HepG2 (cell line): Measurements from ENCODE around the gene SLC7A11. TPM values are rescaled to one million over a fixed set of nuclear protein-coding genes. Genes with fewer than 3 reads are reported as not detected.

Experiments used
- ATAC-seq: fragments of 200-7000 bp; cut with Tn5 transposase; 3 replicates; pipeline ENCODE4 v1.9.1; 2020; ENCODE audit warnings: mild to moderate bottlenecking, moderate library complexity
- BruUV-seq: library from RNA; stranded (reverse); fragments of 400-500 nt; replicated peaks from 2 replicates; lab custom pipeline; 2021; lab: Mats Ljungman, UMichigan
- CTCF ChIA-PET: fragments of 300-600 bp; formaldehyde crosslinking; extraction: SDS; loops from one replicate; lab custom pipeline; 2021; ENCODE audit warnings: low total read pairs, inconsistent platforms, low intra/inter-chr PET ratio; lab: Yijun Ruan, JAX
- POLR2A ChIA-PET: fragments of 350-600 bp; sonication (Branson Sonifier 250); formaldehyde crosslinking; loops from one replicate; lab custom pipeline; 2020; ENCODE audit warnings: antibody characterized with exemption, inconsistent platforms; lab: Yijun Ruan, JAX
- DNase-seq: peaks from one replicate; pipeline ENCODE4 v3.0.0-alpha.2; 2015; ENCODE audit warnings: low spot score
- FAIRE-seq: peaks from 3 replicates; lab custom pipeline; 2011; peaks lifted over from hg19 to GRCh38; lab: Jason Lieb, UNC
- H2AFZ ChIP-seq: one replicate; pipeline ENCODE4 v1.6.1; 2011; ENCODE audit warnings: low read length, inconsistent platforms
- H3K27ac ChIP-seq: fragments of 300-600 bp; 3 replicates; pipeline ENCODE4 v1.8.0; 2011; ENCODE audit warnings: mixed run types, mild to moderate bottlenecking, mixed read lengths, low read length, inconsistent platforms; ENCODE audit not compliant: insufficient read depth; ENCODE audit errors: extremely low read length
- H3K27me3 ChIP-seq, 2 experiments: fragments of 200-600 bp in 1 of 2; 2 replicates in 1 of 2; 3 replicates in 1 of 2; pipeline versions ENCODE4 v1.6.0 to v1.8.0; 2011; ENCODE audit warnings: low read length in 2 of 2, mild to moderate bottlenecking in 2 of 2, moderate library complexity in 2 of 2, inconsistent platforms in 1 of 2; ENCODE audit not compliant: insufficient read depth in 2 of 2, control insufficient read depth in 1 of 2
- H3K36me3 ChIP-seq, 2 experiments: fragments of 200-600 bp in 1 of 2; replicated peaks in 1 of 2; 2 replicates in 1 of 2; 3 replicates in 1 of 2; pipeline versions ENCODE4 v1.5.1 to v1.8.0; 2011; ENCODE audit warnings: low read length in 2 of 2, inconsistent platforms in 1 of 2; ENCODE audit not compliant: insufficient read depth in 2 of 2, control insufficient read depth in 1 of 2
- H3K4me1 ChIP-seq: 2 replicates; pipeline ENCODE4 v1.5.1; 2012; ENCODE audit warnings: low read length, inconsistent platforms; ENCODE audit not compliant: insufficient read depth
- H3K4me2 ChIP-seq: 2 replicates; pipeline ENCODE4 v1.6.0; 2011; ENCODE audit warnings: low read depth, low read length, inconsistent platforms
- H3K4me3 ChIP-seq, 3 experiments: fragments of 200-600 bp in 1 of 3; sonication (generic), shearing (Covaris generic) in 1 of 3; replicated peaks in 1 of 3; 2 replicates each; pipeline ENCODE4 v1.5.1; 2011 to 2016; ENCODE audit warnings: low read length in 3 of 3, inconsistent platforms in 2 of 3, low read depth in 2 of 3, mild to moderate bottlenecking in 2 of 3, control low read depth in 1 of 3, mixed read lengths in 1 of 3; ENCODE audit not compliant: insufficient read depth in 1 of 3
- H3K79me2 ChIP-seq: one replicate; pipeline ENCODE4 v1.6.1; 2011; ENCODE audit warnings: low read length, inconsistent platforms; ENCODE audit not compliant: insufficient read depth
- H3K9ac ChIP-seq: 2 replicates; pipeline ENCODE4 v1.6.0; 2011; ENCODE audit warnings: mild to moderate bottlenecking, low read depth, low read length, inconsistent platforms; ENCODE audit not compliant: insufficient read depth
- H3K9me3 ChIP-seq: 2 replicates; pipeline ENCODE4 v1.5.1; 2012; ENCODE audit warnings: mild to moderate bottlenecking, low read length
- H4K20me1 ChIP-seq: 2 replicates; pipeline ENCODE4 v1.6.0; 2011; ENCODE audit warnings: inconsistent platforms, mild to moderate bottlenecking, low read length, moderate library complexity; ENCODE audit not compliant: insufficient read depth
- CEBPB ChIP-seq: IDR thresholded peaks from 2 replicates; pipeline ENCODE4 v1.6.1; 2011; ENCODE audit warnings: low read depth, low read length, improper control_type of control experiment, borderline replicate concordance
- EP300 ChIP-seq, 3 experiments: sonication (generic) in 1 of 3; formaldehyde crosslinking in 1 of 3; IDR thresholded peaks; 2 replicates each; pipeline versions ENCODE4 v1.5.1 to v1.6.1; 2011 to 2020; ENCODE audit warnings: low read depth in 2 of 3, low read length in 2 of 3, borderline replicate concordance in 1 of 3, improper control_type of control experiment in 1 of 3, mild to moderate bottlenecking in 1 of 3, missing genetic modification reagents in 1 of 3, moderate library complexity in 1 of 3
- HMGXB4 ChIP-seq, 2 experiments: sonication (generic) in 1 of 2; formaldehyde crosslinking in 1 of 2; IDR thresholded peaks; 2 replicates each; pipeline versions ENCODE4 v1.4.0 to v1.6.1; 2018 to 2020; ENCODE audit warnings: missing genetic modification reagents in 2 of 2, borderline replicate concordance in 1 of 2, low read depth in 1 of 2, mild to moderate bottlenecking in 1 of 2, missing biosample characterization in 1 of 2
- KAT8 ChIP-seq: IDR thresholded peaks from 2 replicates; pipeline ENCODE4 v1.6.1; 2016; ENCODE audit warnings: missing genetic modification reagents, missing compliant biosample characterization
- KLF12 ChIP-seq: sonication (generic); formaldehyde crosslinking; IDR thresholded peaks from 2 replicates; pipeline ENCODE4 v1.4.0; 2020; ENCODE audit warnings: missing genetic modification reagents, borderline replicate concordance
- KLF9 ChIP-seq: IDR thresholded peaks from 2 replicates; pipeline ENCODE4 v1.6.1; 2016; ENCODE audit warnings: low read depth
- NFAT5 ChIP-seq: sonication (generic); formaldehyde crosslinking; IDR thresholded peaks from 2 replicates; pipeline ENCODE4 v1.4.0; 2020; ENCODE audit warnings: missing genetic modification reagents
- PRDM10 ChIP-seq: sonication (generic); formaldehyde crosslinking; IDR thresholded peaks from 2 replicates; pipeline ENCODE4 v1.4.0; 2020; ENCODE audit warnings: low read depth, missing genetic modification reagents
- REL ChIP-seq: sonication (generic); formaldehyde crosslinking; conservative IDR thresholded peaks from 2 replicates; pipeline ENCODE4 v1.8.0; 2022; ENCODE audit warnings: mild to moderate bottlenecking, missing genetic modification reagents, moderate library complexity
- ZC3H4 ChIP-seq: sonication (generic); formaldehyde crosslinking; IDR thresholded peaks from 2 replicates; pipeline ENCODE4 v1.4.0; 2020; ENCODE audit warnings: missing genetic modification reagents, borderline replicate concordance
- ZNF563 ChIP-seq: sonication (generic); formaldehyde crosslinking; IDR thresholded peaks from 2 replicates; pipeline ENCODE4 v1.8.0; 2022; ENCODE audit warnings: mild to moderate bottlenecking, moderate library complexity, missing genetic modification reagents
- in situ Hi-C: cut with HindIII; loops from 2 replicates; pipeline ENCODE4 v1.10.0; 2017; ENCODE audit warnings: low pct_unique_long_range_greater_than_20kb; ENCODE audit not compliant: extremely low pct_ligation_motif_present
- intact Hi-C: fragments of 100-400 bp; cut with micrococcal nuclease; formaldehyde crosslinking; loops from one replicate; pipeline ENCODE4 v1.10.0; 2022; ENCODE audit not compliant: unreplicated experiment
- polyA plus RNA-seq, 8 experiments: library from polyadenylated mRNA; depleted of rRNA in 3 of 8; stranded (reverse) in 7 of 8; unstranded in 1 of 8; fragments of >200 nt; fragmentation: Illumina TruSeq in 4 of 8; extraction: Trizol in 4 of 8; gene quantifications; 2 replicates each; pipeline versions ENCODE4 v1.2.1 to v1.2.3, GENCODE V29; 2011 to 2016; ENCODE audit warnings: low read depth in 4 of 8, missing spikeins in 1 of 8, mixed read lengths in 1 of 8; ENCODE audit not compliant: insufficient read depth in 1 of 8
- total RNA-seq, 5 experiments: library from RNA; depleted of rRNA; stranded (reverse); fragments of >200 nt; fragmentation: Illumina TruSeq; extraction: Trizol; gene quantifications; 2 replicates each; pipeline ENCODE4 v1.2.3, GENCODE V29; 2016; ENCODE audit warnings: low read depth in 1 of 5

Gene SLC7A11
- total and polyA plus RNA-seq, 2 of the 13 experiments (the other 11 are each of a cell fraction or from before 2014, with no cell fraction given): 15.7 to 17.5 TPM

GRCh38 chr4:138269175-138269574 is 27.0 kb upstream of the SLC7A11 start:
- Histone ChIP-seq H3K27me3 (no peaks in the 10 kb centered on the region), H3K36me3 (no peaks in the 10 kb centered on the region), H3K4me2 (no peak overlapping the region), H3K79me2 (no peaks in the 10 kb centered on the region), H4K20me1 (no peaks in the 10 kb centered on the region), H3K27ac (no peak overlapping the region), H2AFZ (no peak overlapping the region), H3K9me3 (no peaks in the 10 kb centered on the region), H3K9ac (no peak overlapping the region), H3K4me3 (no peak overlapping the region), H3K4me1 (peaks cover 14% of the 10 kb centered on the region)
- no peak for FAIRE-seq
- ATAC-seq: no peak
- ChIA-PET CTCF (no interaction called here), POLR2A (no interaction called here)
- in situ Hi-C loops: no loop called here
- intact Hi-C loops: no loop called here
- DNase-seq: no peak
- no TSS peak for BruUV-seq
- TF ChIP-seq HMGXB4 (CRISPR knock-in tag; IDR thresholded peaks at IDR 0.05; ENCODE audit: borderline replicate concordance in 1 of 2, low read depth in 1 of 2) (no peak), PRDM10 (no peak), NFAT5 (no peak), ZNF563 (CRISPR knock-in tag) (no peak), KLF9 (CRISPR knock-in tag) (no peak), KAT8 (CRISPR knock-in tag) (no peak), KLF12 (CRISPR knock-in tag) (no peak), CEBPB (no peak), ZC3H4 (CRISPR knock-in tag) (no peak), EP300 (IDR thresholded peaks at IDR 0.05; ENCODE audit: low read depth in 2 of 2, low read length in 2 of 2) (no peak), EP300 (CRISPR knock-in tag; IDR thresholded peaks at IDR 0.05; ENCODE audit: borderline replicate concordance) (no peak), REL (CRISPR knock-in tag) (no peak)
